Adrenal gland (tissue), 5 donors: ENCODE measurements around the gene TSPAN18.

Experiments
- POLR2A ChIP-seq, 2 donors: fragments of 450-650 bp; IDR thresholded peaks; one replicate each; pipeline ENCODE4 v1.6.1; 2017; ENCODE audit warnings: antibody characterized with exemption in 2 of 2, mild to moderate bottlenecking in 2 of 2, moderate library complexity in 1 of 2
- TF ChIP-seq, protein P1 (sequence below), 6 experiments: fragments of 450-650 bp in 4 of 6; fragments of 200-600 bp in 2 of 6; sonication (generic) in 1 of 6; IDR thresholded peaks; 1 replicate in 5 of 6; 2 replicates in 1 of 6; pipeline versions ENCODE4 v1.5.1 to v1.8.0; 2016 to 2021; ENCODE audit warnings: antibody characterized with exemption in 6 of 6, mild to moderate bottlenecking in 2 of 6, moderate library complexity in 1 of 6
- donor health status: DM: no; HTN: no; CAD: no.

DNA sequence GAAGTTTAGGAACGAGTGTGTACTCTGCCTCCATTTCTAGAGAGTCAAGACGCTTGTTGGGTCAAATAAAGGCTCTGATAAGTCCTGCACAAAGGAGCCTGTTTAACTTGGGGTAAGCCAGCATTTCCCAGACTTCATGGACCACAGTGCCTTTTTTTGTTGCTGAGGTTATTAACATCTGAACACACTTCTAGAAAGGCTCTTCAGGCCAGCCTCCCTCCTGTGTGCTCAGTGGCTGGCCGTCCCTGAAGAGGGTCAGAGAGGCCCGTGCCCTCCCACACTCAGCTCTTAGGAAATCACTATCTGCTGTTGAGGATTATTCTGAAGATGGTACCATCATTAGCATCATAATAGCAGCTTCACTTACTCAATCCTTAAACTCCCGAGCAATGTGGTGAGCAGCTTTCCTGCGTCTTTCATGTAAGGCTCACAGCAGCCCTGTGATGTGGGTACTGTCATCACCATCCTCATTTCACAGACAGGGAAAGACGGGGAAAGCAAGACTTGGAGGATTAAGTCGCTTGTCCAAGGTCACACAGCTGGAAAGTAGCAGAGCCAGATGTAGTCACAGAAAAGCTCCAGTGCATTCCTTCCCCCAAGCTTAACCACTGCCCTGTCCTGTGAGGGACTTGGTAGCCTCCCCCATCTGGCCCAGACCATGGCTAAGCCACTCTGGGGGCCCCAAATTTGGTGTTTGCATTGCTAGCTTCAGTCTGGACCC lies 71.3 kb downstream of the TSPAN18 start:
- TF ChIP-seq, protein P1, sequence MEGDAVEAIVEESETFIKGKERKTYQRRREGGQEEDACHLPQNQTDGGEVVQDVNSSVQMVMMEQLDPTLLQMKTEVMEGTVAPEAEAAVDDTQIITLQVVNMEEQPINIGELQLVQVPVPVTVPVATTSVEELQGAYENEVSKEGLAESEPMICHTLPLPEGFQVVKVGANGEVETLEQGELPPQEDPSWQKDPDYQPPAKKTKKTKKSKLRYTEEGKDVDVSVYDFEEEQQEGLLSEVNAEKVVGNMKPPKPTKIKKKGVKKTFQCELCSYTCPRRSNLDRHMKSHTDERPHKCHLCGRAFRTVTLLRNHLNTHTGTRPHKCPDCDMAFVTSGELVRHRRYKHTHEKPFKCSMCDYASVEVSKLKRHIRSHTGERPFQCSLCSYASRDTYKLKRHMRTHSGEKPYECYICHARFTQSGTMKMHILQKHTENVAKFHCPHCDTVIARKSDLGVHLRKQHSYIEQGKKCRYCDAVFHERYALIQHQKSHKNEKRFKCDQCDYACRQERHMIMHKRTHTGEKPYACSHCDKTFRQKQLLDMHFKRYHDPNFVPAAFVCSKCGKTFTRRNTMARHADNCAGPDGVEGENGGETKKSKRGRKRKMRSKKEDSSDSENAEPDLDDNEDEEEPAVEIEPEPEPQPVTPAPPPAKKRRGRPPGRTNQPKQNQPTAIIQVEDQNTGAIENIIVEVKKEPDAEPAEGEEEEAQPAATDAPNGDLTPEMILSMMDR (IDR thresholded peaks at IDR 0.05) = no peak
- no peak for TF ChIP-seq POLR2A (IDR thresholded peaks at IDR 0.05)
